Prostate gland (tissue), 2 donors: ENCODE measurements around the gene ACAP2.

Source experiments
- CTCF ChIP-seq, 4 experiments: fragments of 200-600 bp in 2 of 4; fragments of 450-650 bp in 2 of 4; sonication (generic) in 2 of 4; IDR thresholded peaks; 1 replicate in 3 of 4; 2 replicates in 1 of 4; pipeline ENCODE4 v1.5.1; 2016 to 2019; ENCODE audit warnings: antibody characterized with exemption in 4 of 4, mild to moderate bottlenecking in 2 of 4, moderate library complexity in 2 of 4
- POLR2A ChIP-seq: fragments of 450-650 bp; IDR thresholded peaks from one replicate; pipeline ENCODE4 v1.6.1; 2016; ENCODE audit warnings: antibody characterized with exemption, mild to moderate bottlenecking

DNA sequence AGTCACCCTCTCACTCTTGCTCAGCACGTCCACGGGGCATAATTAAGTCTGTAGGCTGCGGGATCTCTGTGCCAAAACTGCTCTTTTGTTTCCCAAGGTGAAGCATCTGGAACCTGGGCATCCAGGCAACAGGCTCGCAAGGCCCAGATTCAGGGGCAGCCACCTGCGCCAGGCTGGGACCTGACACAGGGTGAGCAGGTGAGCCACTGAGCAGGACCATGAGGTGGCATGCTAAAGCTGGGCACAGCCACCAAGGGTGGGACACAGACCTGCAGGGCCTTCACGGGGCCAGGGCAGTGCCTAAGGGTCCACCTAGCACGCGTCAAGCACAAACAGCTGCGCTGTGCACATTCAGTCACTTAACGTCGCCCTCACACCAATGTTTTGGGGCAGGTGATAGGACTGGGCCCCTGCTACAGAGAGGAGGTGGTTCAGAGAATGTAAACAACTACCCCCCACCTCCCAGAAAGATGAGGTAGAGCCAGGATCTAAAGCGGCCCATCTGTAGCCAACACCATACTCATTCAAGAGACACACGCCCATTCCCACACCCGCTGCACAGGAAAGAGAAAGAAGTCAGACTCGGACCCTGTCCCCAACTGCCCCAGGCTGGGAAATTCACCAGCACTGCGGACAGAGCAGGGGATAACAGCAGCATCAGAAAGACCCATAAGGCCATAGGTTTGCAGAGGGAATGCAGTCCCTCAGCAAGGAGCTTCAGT, 188.2 kb downstream of the ACAP2 start:
- no peak for TF ChIP-seq CTCF (IDR thresholded peaks at IDR 0.05)
- TF ChIP-seq POLR2A: no peak
